PC-9 (cell line): ENCODE data around the gene VTN.

ENCODE experiments used
- CTCF ChIP-seq: fragments of 200-600 bp; sonication (generic); conservative IDR thresholded peaks from 2 replicates; pipeline ENCODE4 v1.6.1; 2017; ENCODE audit warnings: mixed run types, antibody characterized with exemption, mild to moderate bottlenecking, moderate library complexity
- EZH2 ChIP-seq: fragments of 200-600 bp; sonication (generic); IDR thresholded peaks from 2 replicates; pipeline ENCODE4 v1.8.0; 2017; ENCODE audit warnings: antibody characterized with exemption, low read depth

- TF ChIP-seq CTCF (no peak), EZH2 (no peak)
These were observed 27.7 kb upstream of the VTN start for GRCh38 chr17:28397687-28398279.
